Measurements from ENCODE around the gene CCDC80.
"Not testable (repeated sequence)": the region's sequence is repeated elsewhere in the genome, so short reads cannot be mapped to it uniquely, and the experiment has no call there.

CCDC80 gene

DNA sequence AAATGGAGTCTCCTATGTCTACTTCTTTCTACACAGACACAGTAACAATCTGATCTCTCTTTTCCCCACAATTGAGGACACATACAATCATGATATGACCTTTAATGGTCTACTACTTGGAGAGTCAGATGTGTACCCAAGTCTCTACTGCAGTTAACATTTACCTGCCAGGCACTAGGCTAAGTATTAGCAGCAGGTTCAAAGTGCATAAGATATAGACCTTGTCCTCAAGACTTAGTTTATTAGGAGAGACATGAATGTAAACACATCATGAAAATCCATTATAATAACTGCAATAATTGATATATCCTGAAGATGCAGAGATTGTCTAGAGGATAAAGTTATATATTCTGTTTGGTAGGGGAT is 76.0 kb downstream of the CCDC80 start:
- DNase-seq (ENCODE audit: low read depth): no peak
- TF ChIP-seq MYC (IDR thresholded peaks at IDR 0.05; ENCODE audit: low read depth, low read length) (no peak), POLR2A (IDR thresholded peaks at IDR 0.05; ENCODE audit: extremely low read depth, insufficient read length) (no peak)
- TF ChIP-seq, protein P1, sequence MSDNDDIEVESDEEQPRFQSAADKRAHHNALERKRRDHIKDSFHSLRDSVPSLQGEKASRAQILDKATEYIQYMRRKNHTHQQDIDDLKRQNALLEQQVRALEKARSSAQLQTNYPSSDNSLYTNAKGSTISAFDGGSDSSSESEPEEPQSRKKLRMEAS (IDR thresholded peaks at IDR 0.05; ENCODE audit: low read depth, low read length): no peak
- TF ChIP-seq, protein P2, sequence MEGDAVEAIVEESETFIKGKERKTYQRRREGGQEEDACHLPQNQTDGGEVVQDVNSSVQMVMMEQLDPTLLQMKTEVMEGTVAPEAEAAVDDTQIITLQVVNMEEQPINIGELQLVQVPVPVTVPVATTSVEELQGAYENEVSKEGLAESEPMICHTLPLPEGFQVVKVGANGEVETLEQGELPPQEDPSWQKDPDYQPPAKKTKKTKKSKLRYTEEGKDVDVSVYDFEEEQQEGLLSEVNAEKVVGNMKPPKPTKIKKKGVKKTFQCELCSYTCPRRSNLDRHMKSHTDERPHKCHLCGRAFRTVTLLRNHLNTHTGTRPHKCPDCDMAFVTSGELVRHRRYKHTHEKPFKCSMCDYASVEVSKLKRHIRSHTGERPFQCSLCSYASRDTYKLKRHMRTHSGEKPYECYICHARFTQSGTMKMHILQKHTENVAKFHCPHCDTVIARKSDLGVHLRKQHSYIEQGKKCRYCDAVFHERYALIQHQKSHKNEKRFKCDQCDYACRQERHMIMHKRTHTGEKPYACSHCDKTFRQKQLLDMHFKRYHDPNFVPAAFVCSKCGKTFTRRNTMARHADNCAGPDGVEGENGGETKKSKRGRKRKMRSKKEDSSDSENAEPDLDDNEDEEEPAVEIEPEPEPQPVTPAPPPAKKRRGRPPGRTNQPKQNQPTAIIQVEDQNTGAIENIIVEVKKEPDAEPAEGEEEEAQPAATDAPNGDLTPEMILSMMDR (IDR thresholded peaks at IDR 0.05; ENCODE audit: low read depth, low read length): no peak
- no peak overlapping the region for H3K4me3 ChIP-seq (ENCODE audit: low read depth, low read length)

DNA sequence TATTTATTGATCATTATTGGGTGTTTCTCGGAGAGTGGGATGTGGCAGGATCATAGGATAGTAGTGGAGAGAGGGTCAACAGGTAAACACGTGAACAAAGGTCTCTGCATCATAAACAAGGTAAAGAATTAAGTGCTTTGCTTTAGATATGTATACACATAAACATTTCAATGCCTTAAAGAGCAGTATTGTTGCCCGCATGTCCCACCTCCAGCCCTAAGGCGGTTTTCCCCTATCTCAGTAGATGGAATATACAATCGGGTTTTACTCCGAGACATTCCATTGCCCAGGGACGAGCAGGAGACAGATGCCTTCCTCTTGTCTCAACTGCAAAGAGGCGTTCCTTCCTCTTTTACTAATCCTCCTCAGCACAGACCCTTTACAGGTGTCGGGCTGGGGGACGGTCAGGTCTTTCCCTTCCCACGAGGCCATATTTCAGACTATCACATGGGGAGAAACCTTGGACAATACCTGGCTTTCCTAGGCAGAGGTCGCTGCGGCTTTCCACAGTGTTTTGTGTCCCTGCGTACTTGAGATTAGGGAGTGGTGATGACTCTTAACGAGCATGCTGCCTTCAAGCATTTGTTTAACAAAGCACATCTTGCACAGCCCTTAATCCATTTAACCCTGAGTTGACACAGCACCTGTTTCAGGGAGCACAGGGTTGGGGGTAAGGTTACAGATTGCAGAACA is 76.5 kb downstream of the CCDC80 start:
- not testable (repeated sequence) for DNase-seq (ENCODE audit: low read depth); H3K4me3 ChIP-seq (ENCODE audit: low read depth, low read length)

DNA sequence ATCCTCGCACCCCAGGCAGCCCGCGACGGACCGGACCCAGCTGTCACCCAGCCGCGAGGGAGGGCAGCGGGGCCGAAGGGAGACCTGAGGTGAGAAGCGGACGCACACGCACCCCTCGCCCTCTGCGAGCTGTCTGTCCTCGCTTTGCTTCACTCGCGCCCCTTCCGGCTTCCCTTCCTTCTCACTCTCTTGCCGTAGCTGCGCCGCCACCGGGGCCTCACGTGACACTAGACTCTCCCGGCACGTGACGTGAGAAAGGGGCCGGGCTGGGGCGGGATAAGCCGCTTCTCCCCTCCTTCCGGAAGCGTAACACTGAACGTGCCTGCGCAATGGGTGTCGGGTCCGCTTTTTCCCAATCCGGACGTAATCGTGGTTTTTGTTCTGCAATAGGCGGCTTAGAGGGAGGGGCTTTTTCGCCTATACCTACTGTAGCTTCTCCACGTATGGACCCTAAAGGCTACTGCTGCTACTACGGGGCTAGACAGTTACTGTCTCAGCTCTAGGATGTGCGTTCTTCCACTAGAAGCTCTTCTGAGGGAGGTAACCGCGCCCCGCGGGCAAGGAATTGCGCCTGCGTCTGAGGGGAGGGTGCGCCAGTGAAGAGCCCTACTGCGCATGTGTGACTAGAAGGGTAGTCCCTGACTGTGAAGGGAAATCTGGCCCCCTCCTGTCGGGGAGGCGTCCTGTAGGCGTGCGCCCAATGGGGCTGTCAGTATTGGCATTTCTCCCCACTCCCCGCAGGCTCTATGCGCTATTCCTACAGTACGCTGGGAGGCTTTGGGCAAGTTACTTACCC is 79.0 kb downstream of the CCDC80 start, which contains the start of the genes ATG3 and SLC35A5:
ATG3 (minus strand) TSS at position 229 of the 796 bp plus-strand sequence. CDS start 434 bp downstream, outside the sequence.
SLC35A5 (plus strand) TSS at position 312 of the 796 bp plus-strand sequence. CDS start 1,359 bp downstream, outside the sequence.
- H3K4me3 ChIP-seq (ENCODE audit: low read depth, low read length): peak within 1 kb of the TSS; percentile 100
- TF ChIP-seq, protein P2 (IDR thresholded peaks at IDR 0.05; ENCODE audit: low read depth, low read length): no peak
- TF ChIP-seq, protein P1 (IDR thresholded peaks at IDR 0.05; ENCODE audit: low read depth, low read length): peak; percentile 99
- TF ChIP-seq MYC (IDR thresholded peaks at IDR 0.05; ENCODE audit: low read depth, low read length): peak; percentile 79
- peak; percentile 44 for TF ChIP-seq POLR2A (IDR thresholded peaks at IDR 0.05; ENCODE audit: extremely low read depth, insufficient read length)
- peak; percentile 98 for DNase-seq (ENCODE audit: low read depth)

DNA sequence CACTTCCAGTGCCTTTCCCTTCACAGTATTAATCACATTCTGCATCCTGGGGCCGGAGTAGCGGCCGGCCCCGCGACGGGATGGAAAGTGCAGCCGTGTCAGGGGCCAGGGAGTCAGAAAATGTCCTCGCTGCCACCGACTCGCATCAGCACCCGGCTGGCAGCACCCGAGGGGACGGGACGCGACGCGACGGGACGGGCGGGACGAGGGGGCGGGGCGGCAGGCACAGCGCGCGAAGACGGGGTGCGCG is 79.5 kb downstream of the CCDC80 start:
- H3K4me3 ChIP-seq (ENCODE audit: low read depth, low read length): peak overlapping the region; percentile 100
- no peak for DNase-seq (ENCODE audit: low read depth)
- TF ChIP-seq POLR2A (IDR thresholded peaks at IDR 0.05; ENCODE audit: extremely low read depth, insufficient read length): no peak
- TF ChIP-seq, protein P1 (IDR thresholded peaks at IDR 0.05; ENCODE audit: low read depth, low read length): no peak
- TF ChIP-seq MYC (IDR thresholded peaks at IDR 0.05; ENCODE audit: low read depth, low read length): no peak
- TF ChIP-seq, protein P2 (IDR thresholded peaks at IDR 0.05; ENCODE audit: low read depth, low read length): no peak

DNA sequence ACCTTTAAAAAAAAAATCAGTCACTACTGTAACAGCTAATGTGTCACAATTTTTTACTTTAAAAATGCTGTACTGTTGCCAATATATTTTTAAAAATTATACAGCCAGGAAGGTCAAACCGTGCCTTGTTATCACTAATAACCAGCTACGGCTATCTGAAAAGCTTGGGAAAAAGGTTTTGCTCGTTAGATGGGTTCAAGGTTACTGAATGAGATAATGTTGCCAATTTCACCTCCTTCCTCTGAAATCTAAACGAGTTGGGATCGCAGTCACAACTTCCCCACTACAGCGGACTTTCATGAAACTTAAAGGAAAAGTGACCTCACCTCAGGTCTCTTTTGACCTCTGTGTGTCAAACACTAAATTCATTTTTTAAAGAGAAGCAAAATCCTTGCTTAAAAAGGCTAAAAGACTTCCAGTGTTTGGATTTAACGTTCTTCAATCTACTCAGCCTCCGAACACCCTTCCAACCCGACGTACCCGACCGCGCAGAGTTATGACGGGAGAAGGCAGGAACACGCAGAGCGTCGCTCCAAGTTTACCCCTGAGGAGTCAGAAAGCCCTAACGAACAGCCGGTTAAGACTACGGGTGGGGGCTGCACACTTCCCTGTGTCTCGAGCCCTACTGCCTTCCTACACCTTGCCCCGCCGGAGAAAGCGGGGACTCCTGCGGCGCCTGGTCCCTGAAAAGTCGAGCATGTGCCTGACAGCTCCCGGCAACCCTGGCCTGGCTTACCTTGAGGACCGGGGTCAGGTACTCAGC is 80.0 kb downstream of the CCDC80 start:
- H3K4me3 ChIP-seq (ENCODE audit: low read depth, low read length): peak overlapping the region; percentile 100
- DNase-seq (ENCODE audit: low read depth): peak; percentile 86
- no peak for TF ChIP-seq POLR2A (IDR thresholded peaks at IDR 0.05; ENCODE audit: extremely low read depth, insufficient read length)
- TF ChIP-seq MYC (IDR thresholded peaks at IDR 0.05; ENCODE audit: low read depth, low read length): no peak
- TF ChIP-seq, protein P1 (IDR thresholded peaks at IDR 0.05; ENCODE audit: low read depth, low read length): no peak
- TF ChIP-seq, protein P2 (IDR thresholded peaks at IDR 0.05; ENCODE audit: low read depth, low read length): no peak

DNA sequence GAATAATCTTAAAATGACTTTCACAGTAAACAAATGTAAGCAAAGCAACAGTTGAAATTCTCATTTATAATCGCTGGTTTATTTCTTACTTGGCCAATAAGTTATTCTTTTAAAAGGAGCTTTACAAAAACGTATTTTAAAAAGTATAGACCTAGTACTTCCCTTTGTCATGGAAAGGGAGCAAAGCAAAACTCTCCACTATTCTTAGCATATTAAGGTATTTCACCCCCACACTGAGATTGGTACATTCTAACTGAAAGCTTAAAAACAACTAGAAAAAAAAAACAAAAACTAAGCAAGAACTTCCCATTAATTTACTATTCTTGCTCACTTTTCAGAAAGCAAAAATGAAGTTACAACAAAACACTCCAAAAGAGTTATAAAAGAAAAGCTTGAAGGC is 80.6 kb downstream of the CCDC80 start:
- no peak for DNase-seq (ENCODE audit: low read depth)
- TF ChIP-seq, protein P1 (IDR thresholded peaks at IDR 0.05; ENCODE audit: low read depth, low read length): no peak
- no peak for TF ChIP-seq MYC (IDR thresholded peaks at IDR 0.05; ENCODE audit: low read depth, low read length)
- TF ChIP-seq, protein P2 (IDR thresholded peaks at IDR 0.05; ENCODE audit: low read depth, low read length): no peak
- TF ChIP-seq POLR2A (IDR thresholded peaks at IDR 0.05; ENCODE audit: extremely low read depth, insufficient read length): no peak
- H3K4me3 ChIP-seq (ENCODE audit: low read depth, low read length): peak overlapping the region; percentile 100

Measured in NB4 (cell line).